Measurements from ENCODE around the gene ATF7. TPM values are rescaled to one million over a fixed set of nuclear protein-coding genes. Genes with fewer than 3 reads are reported as not detected.

Gene ATF7
- total RNA-seq, 5 donors from 2014 or later (not counting 1 experiment from before 2014, with no cell fraction given), result 18.9 to 29.6 (median 27.1) TPM

DNA sequence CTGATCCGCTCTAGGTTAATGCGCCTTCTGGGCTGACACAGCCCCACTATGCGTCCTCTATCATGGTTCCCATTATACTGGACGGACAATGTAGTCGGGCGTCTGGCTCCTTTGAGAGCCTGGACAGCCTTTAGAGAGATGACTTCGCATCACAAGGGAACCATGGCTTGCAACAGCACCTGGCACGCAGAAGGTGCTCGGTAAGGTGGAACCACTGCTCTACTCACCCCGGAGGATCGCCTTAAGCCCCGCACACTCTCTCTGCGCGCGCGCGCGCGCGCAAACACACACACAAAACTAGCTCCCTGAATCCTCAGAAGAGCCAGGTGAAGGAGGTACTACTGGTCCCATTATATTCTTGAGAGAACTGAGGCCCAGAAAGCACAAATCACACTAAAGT, 134.0 kb downstream of the ATF7 start:
- Histone ChIP-seq H3K27ac (ENCODE audit: low read length) (peak overlapping the region; percentile 80), H3K9me3 (no peaks in the 10 kb centered on the region), H3K36me3 (ENCODE audit: control insufficient read depth in 2 of 2, extremely low read depth in 1 of 2, insufficient read depth in 1 of 2, low read length in 1 of 2) (peaks cover 0 to 7% of the 10 kb centered on the region in 2 donors), H3K4me3 (ENCODE audit: control insufficient read depth in 1 of 2, extremely low read depth in 1 of 2, low read length in 1 of 2) (no peak overlapping the region), H3K4me1 (ENCODE audit: control insufficient read depth in 1 of 2, extremely low read depth in 1 of 2, insufficient read depth in 2 of 2, low read length in 2 of 2) (peaks cover 11 to 28% of the 10 kb centered on the region in 2 experiments), H3K27me3 (replicated peaks in 1 of 2; ENCODE audit: control insufficient read depth in 2 of 2, extremely low read depth in 1 of 2, insufficient read depth in 2 of 2, low read length in 1 of 2) (no peaks in the 10 kb centered on the region)
- no peaks in the 10 kb centered on the region for H3K36me3 Mint-ChIP-seq
- peaks cover 27 to 36% (median 27%) of the 10 kb centered on the region in 3 donors for H3K4me1 Mint-ChIP-seq
- POLR2A ChIA-PET, result interaction anchor here (0.5 to 1.3 kb wide), 7 partner anchors 9 to 869 kb away, joined by 3 to 8 read pairs (median 3); partner anchors contain the start of gene TARBP2 (in 1 of the 2)
- no peaks in the 10 kb centered on the region for H3K27me3 Mint-ChIP-seq
- H3K9me3 Mint-ChIP-seq, result no peaks in the 10 kb centered on the region
- peak in 1 of 4 experiments; percentile 15 for ATAC-seq (replicated peaks in 1 of 4)
- CTCF ChIA-PET, result interaction anchor here (0.6 to 1.9 kb wide), 10 partner anchors 9 to 390 kb away, joined by 3 to 7 read pairs (median 4); partner anchors contain the start of genes AAAS (in 1 of the 2), SP1 (in 1 of the 2) and TARBP2 (in 1 of the 2)
- peak in 1 of 35 experiments; percentile 35 for DNase-seq
- peak overlapping the region; percentile 87 to 95 (median 94) for H3K4me3 Mint-ChIP-seq
- WGBS (ENCODE audit: insufficient coverage), result 93% methylated on average over 7 of the region's 20 CpGs
- H3K27ac Mint-ChIP-seq, result peak overlapping the region; percentile 88 to 89

DNA sequence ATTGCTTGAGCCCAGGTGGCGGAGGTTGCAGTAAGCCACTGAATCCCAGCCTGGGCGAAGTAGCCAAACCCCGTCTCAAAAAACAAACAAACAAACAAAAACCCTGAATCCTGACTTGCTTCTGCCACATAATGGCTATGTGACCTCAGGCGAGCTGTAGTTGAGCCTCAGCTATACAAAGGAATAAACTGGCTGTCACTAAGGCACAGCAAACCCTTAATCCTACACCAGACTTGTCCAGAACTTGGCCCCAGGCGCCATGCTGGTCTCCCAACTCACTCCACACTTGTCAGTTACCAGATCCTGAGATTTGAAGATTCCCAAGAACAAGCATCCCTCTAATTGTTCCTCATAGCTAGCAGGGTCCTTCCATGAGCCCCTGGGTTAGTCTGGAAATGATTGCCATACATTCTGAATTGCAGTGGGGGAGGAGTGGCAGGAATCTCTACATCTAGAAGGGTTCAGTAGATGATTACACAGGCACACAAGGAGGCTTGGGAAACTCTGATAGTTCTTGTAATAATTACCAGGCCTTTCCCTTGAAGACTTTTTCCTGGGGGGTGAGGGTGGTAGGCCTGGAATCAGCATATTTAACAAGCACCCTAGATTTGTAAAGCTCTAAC, 136.8 kb downstream of the ATF7 start:
- no peak overlapping the region for H3K27ac ChIP-seq (ENCODE audit: low read length)
- ChIA-PET CTCF (interaction anchor here (0.6 to 0.7 kb wide), 3 partner anchors 14 to 161 kb away, joined by 3 to 4 read pairs (median 3); no protein-coding TSS in a partner anchor), POLR2A (interaction anchor here in 1 of 2 donors (0.7 kb wide), 1 partner anchor 36 kb away, joined by 5 read pairs; no protein-coding TSS in a partner anchor)
- 96% methylated on average over 5 of the region's 5 CpGs for WGBS (ENCODE audit: insufficient coverage)
- Mint-ChIP-seq H3K27ac (peak overlapping the region in 1 of 2 donors; percentile 19), H3K36me3 (peaks cover 3% of the 10 kb centered on the region), H3K4me3 (no peak overlapping the region), H3K27me3 (no peaks in the 10 kb centered on the region), H3K4me1 (peaks cover 21 to 28% (median 23%) of the 10 kb centered on the region in 3 donors), H3K9me3 (no peaks in the 10 kb centered on the region)
- no peak overlapping the region for H3K4me3 ChIP-seq (ENCODE audit: control insufficient read depth in 1 of 2, extremely low read depth in 1 of 2, low read length in 1 of 2)
- ATAC-seq (replicated peaks in 1 of 4) (no peak), DNase-seq (no peak)
- H3K27me3 ChIP-seq (replicated peaks in 1 of 2; ENCODE audit: control insufficient read depth in 2 of 2, extremely low read depth in 1 of 2, insufficient read depth in 2 of 2, low read length in 1 of 2), result no peaks in the 10 kb centered on the region
- H3K4me1 ChIP-seq (ENCODE audit: control insufficient read depth in 1 of 2, extremely low read depth in 1 of 2, insufficient read depth in 2 of 2, low read length in 2 of 2), result peaks cover 10 to 37% of the 10 kb centered on the region in 2 experiments
- H3K9me3 ChIP-seq, result no peaks in the 10 kb centered on the region
- H3K36me3 ChIP-seq (ENCODE audit: control insufficient read depth in 2 of 2, extremely low read depth in 1 of 2, insufficient read depth in 1 of 2, low read length in 1 of 2), result peaks cover 3 to 34% of the 10 kb centered on the region in 2 donors

DNA sequence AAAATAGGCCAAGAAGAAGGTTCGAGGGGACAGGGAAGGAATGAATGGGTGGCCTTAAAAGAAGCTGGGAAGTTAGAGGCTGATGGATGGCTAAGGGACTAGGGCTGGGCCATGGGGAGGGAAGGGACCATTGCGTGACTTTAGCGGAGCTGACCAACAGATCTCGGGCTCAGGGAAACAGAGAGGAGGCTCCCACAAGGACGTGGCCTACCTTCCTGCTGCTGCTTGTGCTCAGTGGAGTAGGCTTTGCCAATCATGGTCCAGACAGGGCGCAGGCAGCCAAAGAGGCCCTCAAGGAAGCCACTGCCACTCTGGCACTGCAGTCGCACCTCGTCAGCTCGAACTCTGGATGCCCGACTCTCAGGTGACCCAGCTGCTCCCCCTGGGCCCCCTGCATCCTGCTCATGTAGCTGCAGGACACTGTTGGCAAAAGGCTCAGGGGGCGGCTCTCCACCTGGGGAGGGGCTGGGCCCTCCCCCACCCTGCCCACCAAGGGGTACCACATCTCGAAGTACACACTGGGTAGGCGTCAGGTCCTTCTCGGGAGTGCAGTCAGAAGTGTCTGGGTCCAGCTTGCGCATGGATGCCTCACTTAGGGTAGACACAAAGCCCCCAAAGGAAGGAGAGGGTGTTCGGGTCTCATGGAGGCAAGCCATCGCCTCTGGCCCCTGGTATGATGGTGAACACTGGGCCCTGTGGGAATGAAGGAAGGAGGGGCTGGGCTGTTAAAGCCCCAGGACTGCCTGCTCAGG, 139.3 kb downstream of the ATF7 start:
- no peaks in the 10 kb centered on the region for H3K9me3 Mint-ChIP-seq
- Histone ChIP-seq H3K36me3 (ENCODE audit: control insufficient read depth in 2 of 2, extremely low read depth in 1 of 2, insufficient read depth in 1 of 2, low read length in 1 of 2) (peaks cover 9 to 58% of the 10 kb centered on the region in 2 donors), H3K9me3 (no peaks in the 10 kb centered on the region), H3K4me1 (ENCODE audit: control insufficient read depth in 1 of 2, extremely low read depth in 1 of 2, insufficient read depth in 2 of 2, low read length in 2 of 2) (peaks cover 0 to 15% of the 10 kb centered on the region in 2 experiments), H3K27me3 (replicated peaks in 1 of 2; ENCODE audit: control insufficient read depth in 2 of 2, extremely low read depth in 1 of 2, insufficient read depth in 2 of 2, low read length in 1 of 2) (no peaks in the 10 kb centered on the region), H3K4me3 (ENCODE audit: control insufficient read depth in 1 of 2, extremely low read depth in 1 of 2, low read length in 1 of 2) (no peak overlapping the region), H3K27ac (ENCODE audit: low read length) (no peak overlapping the region)
- H3K36me3 Mint-ChIP-seq, result peaks cover 8% of the 10 kb centered on the region
- ATAC-seq (replicated peaks in 1 of 4) (no peak), DNase-seq (no peak)
- POLR2A ChIA-PET, result interaction anchor here in 1 of 2 donors (0.6 kb wide), 1 partner anchor 21 kb away, joined by 3 read pairs; no protein-coding TSS in a partner anchor
- H3K4me3 Mint-ChIP-seq, result no peak overlapping the region
- peaks cover 3 to 13% (median 8%) of the 10 kb centered on the region in 3 donors for H3K4me1 Mint-ChIP-seq
- 93% methylated on average over 16 of the region's 17 CpGs for WGBS (ENCODE audit: insufficient coverage)
- CTCF ChIA-PET, result interaction anchor here in 1 of 2 donors (0.6 kb wide), 1 partner anchor 139 kb away, joined by 3 read pairs; no protein-coding TSS in a partner anchor
- no peaks in the 10 kb centered on the region for H3K27me3 Mint-ChIP-seq
- peak overlapping the region; percentile 9 to 11 for H3K27ac Mint-ChIP-seq

DNA sequence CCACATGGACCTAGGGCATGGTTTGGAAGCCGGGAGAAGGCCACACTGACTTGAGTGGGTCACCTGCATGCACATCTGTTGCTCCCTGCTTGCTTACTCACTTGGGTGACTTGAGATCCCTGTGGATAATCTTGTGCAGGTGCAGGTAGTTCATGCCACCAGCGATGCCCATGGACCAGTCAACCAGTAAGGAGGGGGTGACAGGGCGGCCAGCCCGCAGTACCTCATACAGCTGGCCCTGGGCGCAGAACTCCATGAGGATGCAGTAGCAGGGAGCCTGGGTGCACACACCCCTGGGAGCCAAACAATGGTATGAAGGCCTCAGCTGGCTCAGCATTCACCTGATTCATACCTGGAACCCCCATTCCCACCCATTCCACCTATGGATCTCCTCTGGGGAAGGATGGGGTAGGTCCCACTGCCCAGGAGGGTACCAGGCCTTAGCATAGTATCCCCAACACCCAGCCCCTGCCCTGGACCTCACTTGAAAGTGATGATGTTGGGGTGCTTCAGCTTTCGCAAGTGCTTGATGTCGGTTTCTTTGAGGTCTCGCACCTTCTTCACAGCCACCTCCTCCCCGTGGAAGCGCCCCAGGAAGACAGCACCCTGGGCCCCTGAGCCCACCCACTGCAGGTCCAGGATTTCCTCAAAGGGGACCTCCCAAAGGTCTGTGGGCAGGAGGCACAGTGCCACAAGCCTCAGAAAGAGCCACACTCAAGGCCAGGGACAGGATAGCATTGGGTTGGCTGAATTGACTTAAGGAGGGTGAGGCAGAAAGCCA, 140.0 kb downstream of the ATF7 start:
- no peaks in the 10 kb centered on the region for H3K27me3 Mint-ChIP-seq
- no peak for ATAC-seq (replicated peaks in 1 of 4)
- no peak overlapping the region for H3K4me3 ChIP-seq (ENCODE audit: control insufficient read depth in 1 of 2, extremely low read depth in 1 of 2, low read length in 1 of 2)
- no peak overlapping the region for H3K27ac ChIP-seq (ENCODE audit: low read length)
- CTCF ChIA-PET, result interaction anchor here in 1 of 2 donors (0.6 kb wide), 1 partner anchor 138 kb away, joined by 3 read pairs; no protein-coding TSS in a partner anchor
- H3K27me3 ChIP-seq (replicated peaks in 1 of 2; ENCODE audit: control insufficient read depth in 2 of 2, extremely low read depth in 1 of 2, insufficient read depth in 2 of 2, low read length in 1 of 2), result no peaks in the 10 kb centered on the region
- no peaks in the 10 kb centered on the region for H3K9me3 Mint-ChIP-seq
- peaks cover 13 to 64% of the 10 kb centered on the region in 2 donors for H3K36me3 ChIP-seq (ENCODE audit: control insufficient read depth in 2 of 2, extremely low read depth in 1 of 2, insufficient read depth in 1 of 2, low read length in 1 of 2)
- H3K4me3 Mint-ChIP-seq, result no peak overlapping the region
- peaks cover 10% of the 10 kb centered on the region for H3K36me3 Mint-ChIP-seq
- no peaks in the 10 kb centered on the region for H3K9me3 ChIP-seq
- peaks cover 0 to 15% of the 10 kb centered on the region in 2 experiments for H3K4me1 ChIP-seq (ENCODE audit: control insufficient read depth in 1 of 2, extremely low read depth in 1 of 2, insufficient read depth in 2 of 2, low read length in 2 of 2)
- POLR2A ChIA-PET, result interaction anchor here in 1 of 2 donors (0.6 kb wide), 1 partner anchor 22 kb away, joined by 3 read pairs; no protein-coding TSS in a partner anchor
- peak overlapping the region in 1 of 2 donors; percentile 9 for H3K27ac Mint-ChIP-seq
- WGBS (ENCODE audit: insufficient coverage), result 96% methylated on average over 4 of the region's 10 CpGs
- peaks cover 0 to 13% (median 8%) of the 10 kb centered on the region in 3 donors for H3K4me1 Mint-ChIP-seq
- DNase-seq, result no peak

DNA sequence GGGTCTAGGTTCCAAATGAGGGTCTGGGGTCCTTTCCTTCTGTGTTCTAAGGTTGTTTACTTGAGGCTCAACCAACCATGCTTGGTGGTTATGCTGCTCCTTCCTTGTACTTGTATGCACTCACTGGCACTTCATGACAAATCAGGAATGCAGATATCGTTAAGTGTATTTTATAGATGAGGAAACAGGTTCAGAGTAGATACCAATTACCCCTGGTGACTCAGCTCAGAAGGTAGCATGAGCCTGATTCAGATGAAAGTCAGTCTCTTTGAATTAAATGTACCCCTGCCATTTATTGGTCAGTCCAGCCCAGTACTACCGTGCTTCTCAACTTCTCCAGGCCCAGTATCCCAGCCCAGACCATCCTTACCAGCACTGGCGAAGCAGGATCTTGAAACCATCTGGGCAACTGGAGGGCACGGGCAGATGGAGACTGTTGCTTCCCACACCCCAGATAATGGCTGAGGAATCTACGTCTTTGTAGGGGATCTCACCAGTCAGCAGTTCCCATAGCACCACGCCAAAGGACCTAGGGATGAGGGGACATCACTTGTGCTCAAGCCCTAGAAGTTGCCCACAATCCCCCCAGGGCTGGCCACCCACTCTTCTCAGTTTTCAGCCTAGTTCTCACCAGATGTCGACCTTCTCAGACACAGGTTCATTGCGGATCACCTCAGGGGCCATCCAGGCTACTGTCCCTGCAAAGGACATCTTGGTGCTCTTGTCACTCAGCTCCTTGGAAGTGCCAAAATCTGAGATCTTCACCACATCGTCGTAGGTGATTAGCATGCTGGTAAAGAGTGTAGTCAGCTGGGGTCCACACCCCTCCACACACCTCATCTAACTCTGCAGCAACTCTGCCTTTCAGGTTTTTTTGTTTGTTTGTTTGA, 141.3 kb downstream of the ATF7 start:
- H3K36me3 Mint-ChIP-seq, result peaks cover 10% of the 10 kb centered on the region

More for the DNA sequence above, 141.3 kb downstream of the ATF7 start:
- no peak overlapping the region for H3K4me3 ChIP-seq (ENCODE audit: control insufficient read depth in 1 of 2, extremely low read depth in 1 of 2, low read length in 1 of 2)
- POLR2A ChIA-PET, result no interaction called here
- H3K27ac Mint-ChIP-seq, result peak overlapping the region in 1 of 2 donors; percentile 45
- peaks cover 0 to 19% of the 10 kb centered on the region in 2 experiments for H3K4me1 ChIP-seq (ENCODE audit: control insufficient read depth in 1 of 2, extremely low read depth in 1 of 2, insufficient read depth in 2 of 2, low read length in 2 of 2)
- no peaks in the 10 kb centered on the region for H3K9me3 ChIP-seq
- no peaks in the 10 kb centered on the region for H3K9me3 Mint-ChIP-seq
- H3K4me1 Mint-ChIP-seq, result peaks cover under 1 to 13% (median 8%) of the 10 kb centered on the region in 3 donors
- WGBS (ENCODE audit: insufficient coverage), result 95% methylated on average over 6 of the region's 10 CpGs
- CTCF ChIA-PET, result no interaction called here
- H3K27me3 ChIP-seq (replicated peaks in 1 of 2; ENCODE audit: control insufficient read depth in 2 of 2, extremely low read depth in 1 of 2, insufficient read depth in 2 of 2, low read length in 1 of 2), result no peaks in the 10 kb centered on the region
- ATAC-seq (replicated peaks in 1 of 4) (no peak), DNase-seq (no peak)
- H3K36me3 ChIP-seq (ENCODE audit: control insufficient read depth in 2 of 2, extremely low read depth in 1 of 2, insufficient read depth in 1 of 2, low read length in 1 of 2), result peaks cover 19 to 73% of the 10 kb centered on the region in 2 donors
- H3K27ac ChIP-seq (ENCODE audit: low read length), result no peak overlapping the region
- no peaks in the 10 kb centered on the region for H3K27me3 Mint-ChIP-seq
- no peak overlapping the region for H3K4me3 Mint-ChIP-seq
